ENCODE measurements around the gene VANGL2. TPM values are rescaled to one million over a fixed set of nuclear protein-coding genes. Genes with fewer than 3 reads are reported as not detected.
A peak's percentile ranks its signal among the peaks of the same experiment; 100 is the strongest.

Gene VANGL2
- total RNA-seq, 6 experiments from 2014 or later, result not detected

DNA sequence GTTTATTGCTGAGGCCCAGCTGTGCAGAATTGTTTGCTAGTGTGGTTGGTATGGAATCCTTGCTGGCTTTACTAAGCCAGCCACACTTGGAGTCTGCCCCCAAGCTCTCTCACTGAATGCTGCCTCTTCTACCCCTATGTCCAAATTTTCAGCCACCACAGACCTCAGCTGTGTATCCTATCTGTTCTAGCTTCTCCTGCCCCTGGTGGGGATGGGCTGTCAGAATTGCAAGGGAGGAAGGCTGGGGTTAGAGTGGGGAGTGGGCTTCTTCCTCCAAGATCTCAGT lies 29.1 kb upstream of the VANGL2 start:
- Mint-ChIP-seq H3K9me3 (no peaks in the 10 kb centered on the region), H3K27ac (no peak overlapping the region), H3K4me1 (ENCODE audit: low read depth) (peaks cover 12% of the 10 kb centered on the region), H3K27me3 (ENCODE audit: insufficient read depth) (peaks cover 28% of the 10 kb centered on the region), H3K36me3 (ENCODE audit: low read depth) (no peaks in the 10 kb centered on the region), H3K4me3 (no peak overlapping the region)
- no peak for DNase-seq
- TF ChIP-seq, protein P1, sequence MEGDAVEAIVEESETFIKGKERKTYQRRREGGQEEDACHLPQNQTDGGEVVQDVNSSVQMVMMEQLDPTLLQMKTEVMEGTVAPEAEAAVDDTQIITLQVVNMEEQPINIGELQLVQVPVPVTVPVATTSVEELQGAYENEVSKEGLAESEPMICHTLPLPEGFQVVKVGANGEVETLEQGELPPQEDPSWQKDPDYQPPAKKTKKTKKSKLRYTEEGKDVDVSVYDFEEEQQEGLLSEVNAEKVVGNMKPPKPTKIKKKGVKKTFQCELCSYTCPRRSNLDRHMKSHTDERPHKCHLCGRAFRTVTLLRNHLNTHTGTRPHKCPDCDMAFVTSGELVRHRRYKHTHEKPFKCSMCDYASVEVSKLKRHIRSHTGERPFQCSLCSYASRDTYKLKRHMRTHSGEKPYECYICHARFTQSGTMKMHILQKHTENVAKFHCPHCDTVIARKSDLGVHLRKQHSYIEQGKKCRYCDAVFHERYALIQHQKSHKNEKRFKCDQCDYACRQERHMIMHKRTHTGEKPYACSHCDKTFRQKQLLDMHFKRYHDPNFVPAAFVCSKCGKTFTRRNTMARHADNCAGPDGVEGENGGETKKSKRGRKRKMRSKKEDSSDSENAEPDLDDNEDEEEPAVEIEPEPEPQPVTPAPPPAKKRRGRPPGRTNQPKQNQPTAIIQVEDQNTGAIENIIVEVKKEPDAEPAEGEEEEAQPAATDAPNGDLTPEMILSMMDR (IDR thresholded peaks at IDR 0.05), result no peak

DNA sequence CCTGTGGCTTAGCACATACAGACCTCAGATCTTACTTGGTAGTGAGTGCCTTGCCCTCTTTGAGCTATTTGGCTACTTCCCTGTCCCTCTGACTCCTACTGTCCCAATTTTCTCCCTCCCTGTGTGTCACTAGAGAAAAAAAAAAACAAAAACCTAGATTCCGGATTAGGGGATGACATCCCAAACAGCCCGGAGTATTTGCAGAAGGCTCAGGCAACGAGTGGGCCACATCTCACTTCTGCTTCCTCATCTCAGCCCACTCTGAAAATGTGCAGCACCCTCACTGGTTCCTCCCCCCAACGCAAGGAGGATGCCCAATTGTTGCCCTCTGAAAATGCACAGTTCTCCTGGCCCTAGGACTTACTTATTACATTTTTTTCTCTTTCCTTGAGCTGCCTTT lies 28.6 kb upstream of the VANGL2 start:
- TF ChIP-seq, protein P1 (IDR thresholded peaks at IDR 0.05), result no peak
- no peak overlapping the region for H3K27ac Mint-ChIP-seq
- peaks cover 17% of the 10 kb centered on the region for H3K4me1 Mint-ChIP-seq (ENCODE audit: low read depth)
- H3K36me3 Mint-ChIP-seq (ENCODE audit: low read depth), result no peaks in the 10 kb centered on the region
- peaks cover 28% of the 10 kb centered on the region for H3K27me3 Mint-ChIP-seq (ENCODE audit: insufficient read depth)
- DNase-seq, result no peak
- no peak overlapping the region for H3K4me3 Mint-ChIP-seq
- no peaks in the 10 kb centered on the region for H3K9me3 Mint-ChIP-seq

DNA sequence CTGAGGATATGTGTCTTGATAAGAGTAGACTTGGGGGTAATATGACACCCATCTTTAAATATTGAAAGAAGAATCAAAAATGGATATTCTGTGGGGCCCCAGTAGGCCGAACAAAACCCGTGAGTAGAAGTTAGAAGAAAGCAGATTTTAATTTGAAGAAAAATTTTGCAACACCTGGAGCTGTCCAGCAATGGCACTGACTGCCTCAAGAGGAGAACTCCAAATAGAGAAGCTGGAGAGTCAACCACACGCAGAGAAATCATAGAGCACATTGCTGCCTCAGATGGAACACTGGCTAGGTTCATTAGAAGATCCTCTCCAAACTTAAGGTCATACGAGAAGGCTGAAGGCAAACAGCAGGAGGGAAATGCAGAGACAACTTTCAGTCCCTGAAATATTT lies 26.7 kb upstream of the VANGL2 start:
- DNase-seq, result no peak
- no peak overlapping the region for H3K27ac Mint-ChIP-seq
- TF ChIP-seq, protein P1 (IDR thresholded peaks at IDR 0.05), result no peak
- peaks cover 31% of the 10 kb centered on the region for H3K4me1 Mint-ChIP-seq (ENCODE audit: low read depth)
- H3K36me3 Mint-ChIP-seq (ENCODE audit: low read depth), result no peaks in the 10 kb centered on the region
- H3K4me3 Mint-ChIP-seq, result no peak overlapping the region
- peaks cover 14% of the 10 kb centered on the region for H3K27me3 Mint-ChIP-seq (ENCODE audit: insufficient read depth)
- H3K9me3 Mint-ChIP-seq, result no peaks in the 10 kb centered on the region

DNA sequence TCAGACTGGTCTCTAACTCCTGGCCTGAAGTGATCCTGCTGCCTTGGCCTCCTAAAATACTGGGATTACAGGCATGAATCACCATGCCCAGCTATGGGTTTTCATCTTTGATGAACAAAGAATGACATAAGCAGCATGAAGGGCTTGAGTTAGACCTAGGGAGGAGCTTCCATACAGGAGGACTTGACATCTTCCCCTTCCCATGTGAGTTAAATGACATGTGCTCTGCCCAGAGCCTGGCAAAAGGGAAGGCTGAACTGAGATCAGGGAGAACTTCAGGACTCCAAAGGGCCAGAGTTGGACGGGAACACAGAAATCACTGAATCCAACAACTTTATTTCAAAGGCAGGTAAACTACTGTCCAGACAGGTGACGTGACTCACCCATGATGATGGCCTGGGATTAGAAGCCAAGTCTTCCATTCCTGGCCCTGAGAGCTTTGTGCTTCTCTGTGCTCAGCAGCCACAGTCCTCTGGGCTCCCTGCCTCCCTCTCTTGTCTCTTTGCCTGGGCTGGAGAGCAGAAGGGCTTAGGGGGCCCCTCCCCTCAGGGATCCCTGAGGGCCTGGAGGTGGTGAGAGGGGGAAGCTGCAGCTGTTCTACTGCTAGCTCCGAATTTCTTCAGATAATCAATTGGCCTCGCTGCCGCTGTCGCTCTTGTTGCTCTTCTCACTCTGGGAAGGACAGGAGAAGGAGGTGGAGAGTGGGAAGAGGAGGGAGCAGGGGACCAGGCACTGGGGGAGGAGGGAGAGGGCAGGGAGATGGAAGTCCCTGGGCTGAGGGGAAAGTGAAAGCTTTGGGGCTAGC lies 25.9 kb upstream of the VANGL2 start:
- Mint-ChIP-seq H3K9me3 (no peaks in the 10 kb centered on the region), H3K4me1 (ENCODE audit: low read depth) (peaks cover 31% of the 10 kb centered on the region), H3K27me3 (ENCODE audit: insufficient read depth) (peaks cover 14% of the 10 kb centered on the region), H3K4me3 (no peak overlapping the region), H3K36me3 (ENCODE audit: low read depth) (no peaks in the 10 kb centered on the region), H3K27ac (no peak overlapping the region)
- TF ChIP-seq, protein P1 (IDR thresholded peaks at IDR 0.05), result no peak
- DNase-seq, result no peak

DNA sequence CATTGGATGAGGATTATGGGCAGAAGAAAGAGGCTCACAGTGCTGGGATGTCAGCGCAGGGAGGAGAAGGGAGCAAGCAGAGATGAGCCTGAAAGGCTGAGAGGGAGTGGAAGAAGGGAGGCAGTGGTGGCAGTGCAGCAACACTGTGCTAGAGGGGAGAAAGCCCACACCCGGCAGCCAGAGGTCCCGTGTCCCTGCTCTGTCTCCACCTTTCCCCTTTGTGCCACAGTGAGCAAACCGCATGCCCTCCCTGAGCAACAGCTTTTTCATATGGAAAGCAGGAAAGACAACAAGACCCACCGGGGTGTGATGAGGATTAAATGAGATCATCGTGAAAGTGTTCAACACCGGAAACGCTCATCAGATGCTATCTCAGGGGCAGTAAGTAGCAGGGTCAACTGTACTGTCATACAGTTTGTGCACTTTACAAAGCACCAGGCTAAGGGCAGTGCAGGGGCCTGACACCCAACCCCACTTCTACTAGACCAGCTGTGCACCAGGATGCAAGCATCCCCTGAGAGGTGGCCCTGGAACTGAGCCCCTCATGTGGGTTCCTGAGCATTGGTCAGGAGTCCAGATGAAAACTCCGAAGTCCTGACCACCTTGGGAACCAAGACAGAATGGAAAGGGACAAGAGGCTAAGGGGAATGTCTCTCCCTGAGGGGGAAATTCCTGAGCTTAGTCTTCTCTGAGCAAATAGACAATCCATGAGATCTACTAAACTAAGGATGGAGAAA lies 24.4 kb upstream of the VANGL2 start:
- no peaks in the 10 kb centered on the region for H3K9me3 Mint-ChIP-seq
- peak overlapping the region; percentile 27 for H3K4me3 Mint-ChIP-seq
- H3K27ac Mint-ChIP-seq, result no peak overlapping the region; the same call in 1 of the 2 replicates
- H3K36me3 Mint-ChIP-seq (ENCODE audit: low read depth), result no peaks in the 10 kb centered on the region
- TF ChIP-seq, protein P1 (IDR thresholded peaks at IDR 0.05), result no peak
- peak; percentile 17 for DNase-seq
- H3K4me1 Mint-ChIP-seq (ENCODE audit: low read depth), result peaks cover 31% of the 10 kb centered on the region
- peaks cover 11% of the 10 kb centered on the region for H3K27me3 Mint-ChIP-seq (ENCODE audit: insufficient read depth)

Measured in HFFc6 (cell line).